Activated CD8-positive, alpha-beta T cell treated with anti-CD3 and anti-CD28 coated beads, Interleukin-2, amount 10 ng/mL, durations not matched to agents 7 days and 5 days (primary cell): ENCODE results near the gene FHIT. TPM values are rescaled to one million over a fixed set of nuclear protein-coding genes. Genes with fewer than 3 reads are reported as not detected.

Experiments used
- ATAC-seq: fragments of 150-1000 bp; cut with Tn5 transposase; one replicate; pipeline ENCODE4 v1.10.0; 2021; ENCODE audit warnings: moderate library complexity
- CTCF ChIA-PET: fragments of 350-600 bp; sonication (Branson Sonifier 250); formaldehyde crosslinking; loops from one replicate; lab custom pipeline; 2021; ENCODE audit warnings: antibody characterized with exemption; lab: Charles Lee
- POLR2A ChIA-PET: fragments of 350-600 bp; sonication (Branson Sonifier 250); formaldehyde crosslinking; loops from one replicate; lab custom pipeline; 2021; ENCODE audit warnings: antibody characterized with exemption; lab: Charles Lee
- DNase-seq: peaks from one replicate; pipeline ENCODE4 v3.0.0-alpha.2; 2020
- H3K27ac Mint-ChIP-seq: one replicate; pipeline ENCODE4 v1.8.0; 2021; ENCODE audit warnings: mild to moderate bottlenecking, mixed read lengths
- H3K27me3 Mint-ChIP-seq: one replicate; pipeline ENCODE4 v1.8.0; 2021; ENCODE audit warnings: low read depth, mixed read lengths
- H3K36me3 Mint-ChIP-seq: one replicate; pipeline ENCODE4 v1.8.0; 2021; ENCODE audit warnings: low read depth, mixed read lengths
- H3K4me1 Mint-ChIP-seq: one replicate; pipeline ENCODE4 v1.8.0; 2021; ENCODE audit warnings: low read depth, mixed read lengths
- H3K4me3 Mint-ChIP-seq: one replicate; pipeline ENCODE4 v1.8.0; 2021; ENCODE audit warnings: mild to moderate bottlenecking, mixed read lengths
- H3K9me3 Mint-ChIP-seq: one replicate; pipeline ENCODE4 v1.8.0; 2022; ENCODE audit warnings: mixed read lengths; ENCODE audit not compliant: insufficient read depth
- total RNA-seq, 2 experiments: library from RNA; stranded (reverse); gene quantifications; one replicate each; pipeline ENCODE4 v1.2.3, GENCODE V29; 2021

Gene FHIT
- total RNA-seq, 2 experiments from 2014 or later: 4.8 TPM

- peaks cover 10% of the 10 kb centered on the region for H3K36me3 Mint-ChIP-seq
- no peak for ATAC-seq
- POLR2A ChIA-PET: no interaction called here
- no peak for DNase-seq
- no peaks in the 10 kb centered on the region for H3K9me3 Mint-ChIP-seq
- H3K4me1 Mint-ChIP-seq: peaks cover 2% of the 10 kb centered on the region
- H3K27me3 Mint-ChIP-seq: no peaks in the 10 kb centered on the region
- H3K27ac Mint-ChIP-seq: no peak overlapping the region
- H3K4me3 Mint-ChIP-seq: no peak overlapping the region
- CTCF ChIA-PET: no interaction called here
Observed at GRCh38 chr3:61162965-61163364, 88.3 kb downstream of the FHIT start.

GRCh38 chr3:61158667-61159066 lies 92.6 kb downstream of the FHIT start:
- H3K4me1 Mint-ChIP-seq: peaks cover 2% of the 10 kb centered on the region
- no peaks in the 10 kb centered on the region for H3K27me3 Mint-ChIP-seq
- H3K4me3 Mint-ChIP-seq: no peak overlapping the region
- H3K36me3 Mint-ChIP-seq: no peaks in the 10 kb centered on the region
- H3K9me3 Mint-ChIP-seq: no peaks in the 10 kb centered on the region
- ATAC-seq: no peak
- no peak overlapping the region for H3K27ac Mint-ChIP-seq
- ChIA-PET POLR2A (no interaction called here), CTCF (no interaction called here)
- DNase-seq: no peak

- POLR2A ChIA-PET: interaction anchor here (0.6 kb wide), 1 partner anchor 13 kb away, joined by 3 read pairs; no protein-coding TSS in a partner anchor
- no peaks in the 10 kb centered on the region for H3K9me3 Mint-ChIP-seq
- DNase-seq (no peak), ATAC-seq (no peak)
- CTCF ChIA-PET: no interaction called here
- no peaks in the 10 kb centered on the region for H3K36me3 Mint-ChIP-seq
- no peak overlapping the region for H3K27ac Mint-ChIP-seq
- peaks cover 2% of the 10 kb centered on the region for H3K4me1 Mint-ChIP-seq
- H3K27me3 Mint-ChIP-seq: no peaks in the 10 kb centered on the region
- no peak overlapping the region for H3K4me3 Mint-ChIP-seq
Observed at GRCh38 chr3:61158216-61158615, 93.0 kb downstream of the FHIT start.

- no peak overlapping the region for H3K27ac Mint-ChIP-seq
- peaks cover 1% of the 10 kb centered on the region for H3K9me3 Mint-ChIP-seq
- POLR2A ChIA-PET: interaction anchor here (0.6 kb wide), 1 partner anchor 13 kb away, joined by 3 read pairs; no protein-coding TSS in a partner anchor
- peaks cover 2% of the 10 kb centered on the region for H3K4me1 Mint-ChIP-seq
- DNase-seq (no peak), ATAC-seq (no peak)
- no peak overlapping the region for H3K4me3 Mint-ChIP-seq
- no peaks in the 10 kb centered on the region for H3K27me3 Mint-ChIP-seq
- CTCF ChIA-PET: no interaction called here
- H3K36me3 Mint-ChIP-seq: no peaks in the 10 kb centered on the region
Observed at GRCh38 chr3:61157414-61157813, 93.8 kb downstream of the FHIT start.

GRCh38 chr3:61155701-61156292 lies 95.5 kb downstream of the FHIT start:
- peaks cover 4% of the 10 kb centered on the region for H3K9me3 Mint-ChIP-seq
- ChIA-PET CTCF (no interaction called here), POLR2A (no interaction called here)
- DNase-seq (no peak), ATAC-seq (no peak)
- peaks cover 2% of the 10 kb centered on the region for H3K36me3 Mint-ChIP-seq
- H3K4me1 Mint-ChIP-seq: peaks cover 2% of the 10 kb centered on the region
- H3K4me3 Mint-ChIP-seq: no peak overlapping the region
- no peaks in the 10 kb centered on the region for H3K27me3 Mint-ChIP-seq
- H3K27ac Mint-ChIP-seq: no peak overlapping the region

- DNase-seq (no peak), ATAC-seq (no peak)
- CTCF ChIA-PET: no interaction called here
- H3K4me3 Mint-ChIP-seq: no peak overlapping the region
- peaks cover 2% of the 10 kb centered on the region for H3K36me3 Mint-ChIP-seq
- peaks cover 4% of the 10 kb centered on the region for H3K9me3 Mint-ChIP-seq
- POLR2A ChIA-PET: no interaction called here
- no peak overlapping the region for H3K27ac Mint-ChIP-seq
- no peaks in the 10 kb centered on the region for H3K27me3 Mint-ChIP-seq
- H3K4me1 Mint-ChIP-seq: peaks cover 2% of the 10 kb centered on the region
Observed at GRCh38 chr3:61154457-61155198, 96.6 kb downstream of the FHIT start.

- ATAC-seq (no peak), DNase-seq (no peak)
- Mint-ChIP-seq H3K36me3 (peaks cover 4% of the 10 kb centered on the region), H3K27ac (no peak overlapping the region), H3K27me3 (no peaks in the 10 kb centered on the region), H3K4me1 (no peaks in the 10 kb centered on the region), H3K4me3 (no peak overlapping the region), H3K9me3 (peaks cover 4% of the 10 kb centered on the region)
- CTCF ChIA-PET: no interaction called here
- POLR2A ChIA-PET: no interaction called here
Observed at GRCh38 chr3:61152071-61152470, 99.2 kb downstream of the FHIT start.

GRCh38 chr3:61149236-61149635 lies 102.0 kb downstream of the FHIT start:
- no peak for DNase-seq
- Mint-ChIP-seq H3K27me3 (no peaks in the 10 kb centered on the region), H3K9me3 (peaks cover 4% of the 10 kb centered on the region)

GRCh38 chr3:61146010-61146890 lies 105.0 kb downstream of the FHIT start:
- POLR2A ChIA-PET: no interaction called here

More at GRCh38 chr3:61149236-61149635, 102.0 kb downstream of the FHIT start:
- ChIA-PET POLR2A (no interaction called here), CTCF (no interaction called here)
- Mint-ChIP-seq H3K36me3 (peaks cover 4% of the 10 kb centered on the region), H3K4me1 (no peaks in the 10 kb centered on the region), H3K4me3 (no peak overlapping the region), H3K27ac (no peak overlapping the region)
- no peak for ATAC-seq

GRCh38 chr3:61141697-61142096 lies 109.6 kb downstream of the FHIT start:
- no peak overlapping the region for H3K4me3 Mint-ChIP-seq
- no peaks in the 10 kb centered on the region for H3K9me3 Mint-ChIP-seq
- ChIA-PET POLR2A (no interaction called here), CTCF (no interaction called here)
- no peak overlapping the region for H3K27ac Mint-ChIP-seq
- ATAC-seq (no peak), DNase-seq (no peak)
- no peaks in the 10 kb centered on the region for H3K36me3 Mint-ChIP-seq
- H3K4me1 Mint-ChIP-seq: no peaks in the 10 kb centered on the region
- H3K27me3 Mint-ChIP-seq: no peaks in the 10 kb centered on the region

More at GRCh38 chr3:61146010-61146890, 105.0 kb downstream of the FHIT start:
- no peaks in the 10 kb centered on the region for H3K4me1 Mint-ChIP-seq
- DNase-seq (no peak), ATAC-seq (no peak)
- no peak overlapping the region for H3K4me3 Mint-ChIP-seq
- CTCF ChIA-PET: no interaction called here
- no peaks in the 10 kb centered on the region for H3K27me3 Mint-ChIP-seq
- no peaks in the 10 kb centered on the region for H3K9me3 Mint-ChIP-seq
- no peak overlapping the region for H3K27ac Mint-ChIP-seq
- peaks cover 1% of the 10 kb centered on the region for H3K36me3 Mint-ChIP-seq

- DNase-seq (no peak), ATAC-seq (no peak)
- no peaks in the 10 kb centered on the region for H3K36me3 Mint-ChIP-seq
- POLR2A ChIA-PET: no interaction called here
- no peak overlapping the region for H3K4me3 Mint-ChIP-seq
- no peaks in the 10 kb centered on the region for H3K9me3 Mint-ChIP-seq
- CTCF ChIA-PET: no interaction called here
- no peaks in the 10 kb centered on the region for H3K4me1 Mint-ChIP-seq
- H3K27ac Mint-ChIP-seq: no peak overlapping the region
- H3K27me3 Mint-ChIP-seq: no peaks in the 10 kb centered on the region
Observed at GRCh38 chr3:61141227-61141626, 110.0 kb downstream of the FHIT start.

- Mint-ChIP-seq H3K27me3 (no peaks in the 10 kb centered on the region), H3K4me3 (no peak overlapping the region), H3K9me3 (no peaks in the 10 kb centered on the region), H3K36me3 (no peaks in the 10 kb centered on the region), H3K4me1 (no peaks in the 10 kb centered on the region), H3K27ac (no peak overlapping the region)
- POLR2A ChIA-PET: no interaction called here
- ATAC-seq: no peak
- no peak for DNase-seq
- CTCF ChIA-PET: no interaction called here
Observed at GRCh38 chr3:61139686-61140085, 111.6 kb downstream of the FHIT start.
